Endothelial cell of hepatic sinusoid (primary cell): Measurements from ENCODE around the gene ERN1.
"Not testable (repeated sequence)": the region's sequence is repeated elsewhere in the genome, so short reads cannot be mapped to it uniquely, and the experiment has no call there.

Source experiments
- in situ Hi-C: cut with HindIII; loops from 2 replicates; pipeline ENCODE4 v1.10.0; 2017; ENCODE audit warnings: low sequenced_read_pairs

Gene ERN1

GRCh38 chr17:64129765-64130558 lies at the start of gene ERN1:
Gene ERN1, minus strand, starts transcription at chr17:64130144. Its CDS starts 115 bp downstream, at chr17:64130029.
- in situ Hi-C loops, result loop anchor here (5.0 to 10.0 kb wide), 2 partner anchors 68 to 105 kb away; partner anchors contain the start of gene ICAM2

- in situ Hi-C loops, result not testable (repeated sequence)
Observed at GRCh38 chr17:64179024-64179423, 49.1 kb upstream of the ERN1 start.

- in situ Hi-C loops, result no loop called here
Observed at GRCh38 chr17:64178011-64178825, 48.3 kb upstream of the ERN1 start.

GRCh38 chr17:64177311-64178010 lies 47.5 kb upstream of the ERN1 start:
- in situ Hi-C loops, result no loop called here

- in situ Hi-C loops, result no loop called here
Observed at GRCh38 chr17:64176556-64176955, 46.6 kb upstream of the ERN1 start.

- in situ Hi-C loops, result no loop called here
Observed at GRCh38 chr17:64174686-64175456, 44.9 kb upstream of the ERN1 start.

GRCh38 chr17:64173646-64174045 lies 43.7 kb upstream of the ERN1 start:
- in situ Hi-C loops, result no loop called here

GRCh38 chr17:64172510-64172909 lies 42.6 kb upstream of the ERN1 start:
- in situ Hi-C loops, result no loop called here

- in situ Hi-C loops, result no loop called here
Observed at GRCh38 chr17:64171041-64171440, 41.1 kb upstream of the ERN1 start.

GRCh38 chr17:64170286-64170685 lies 40.3 kb upstream of the ERN1 start:
- in situ Hi-C loops, result no loop called here

- in situ Hi-C loops, result not testable (repeated sequence)
Observed at GRCh38 chr17:64167666-64168065, 37.7 kb upstream of the ERN1 start.

- in situ Hi-C loops, result no loop called here
Observed at GRCh38 chr17:64166876-64167275, 36.9 kb upstream of the ERN1 start.

- in situ Hi-C loops, result no loop called here
Observed at GRCh38 chr17:64165347-64165746, 35.4 kb upstream of the ERN1 start.

- in situ Hi-C loops, result no loop called here
Observed at GRCh38 chr17:64164596-64165285, 34.8 kb upstream of the ERN1 start.

GRCh38 chr17:64163468-64163867 lies 33.5 kb upstream of the ERN1 start:
- in situ Hi-C loops, result no loop called here

- in situ Hi-C loops, result no loop called here
Observed at GRCh38 chr17:64162554-64162953, 32.6 kb upstream of the ERN1 start.

- in situ Hi-C loops, result no loop called here
Observed at GRCh38 chr17:64161380-64162176, 31.6 kb upstream of the ERN1 start.

GRCh38 chr17:64160378-64160777 lies 30.4 kb upstream of the ERN1 start:
- in situ Hi-C loops, result no loop called here
